DND-41 (cell line): ENCODE results near the gene RADIL.

Experiments used
- ATAC-seq: fragments of 200-7000 bp; cut with Tn5 transposase; 3 replicates; pipeline ENCODE4 v1.9.1; 2021; ENCODE audit warnings: low read depth; ENCODE audit not compliant: insufficient read depth
- DNase-seq: peaks from one replicate; pipeline ENCODE4 v3.0.0-alpha.2; 2020
- H2AFZ ChIP-seq: 2 replicates; pipeline ENCODE4 v1.6.0; 2012; ENCODE audit warnings: low read depth, low read length
- H3K27ac ChIP-seq: 2 replicates; pipeline ENCODE4 v1.5.1; 2012; ENCODE audit warnings: low read length, inconsistent platforms
- H3K27me3 ChIP-seq: fragments of 200-600 bp; sonication (generic); 2 replicates; pipeline ENCODE4 v1.6.0; 2012; ENCODE audit warnings: low read length, mild to moderate bottlenecking, inconsistent platforms; ENCODE audit not compliant: insufficient read depth, poor library complexity
- H3K36me3 ChIP-seq: 2 replicates; pipeline ENCODE4 v1.5.1; 2012; ENCODE audit warnings: low read length, inconsistent platforms; ENCODE audit not compliant: insufficient read depth
- H3K4me1 ChIP-seq: 2 replicates; pipeline ENCODE4 v1.5.1; 2012; ENCODE audit warnings: mild to moderate bottlenecking, low read length; ENCODE audit not compliant: insufficient read depth
- H3K4me2 ChIP-seq: 2 replicates; pipeline ENCODE4 v1.6.0; 2012; ENCODE audit warnings: mild to moderate bottlenecking, moderate library complexity, low read length, inconsistent platforms; ENCODE audit not compliant: insufficient read depth
- H3K4me3 ChIP-seq, 2 experiments: fragments of 200-600 bp in 1 of 2; shearing (Covaris generic) in 1 of 2; 2 replicates each; pipeline ENCODE4 v1.5.1; 2012 to 2016; ENCODE audit warnings: inconsistent platforms in 2 of 2, low read length in 2 of 2, mild to moderate bottlenecking in 2 of 2, low read depth in 1 of 2, moderate library complexity in 1 of 2
- H3K79me2 ChIP-seq: 2 replicates; pipeline ENCODE4 v1.6.0; 2012; ENCODE audit warnings: low read length, inconsistent platforms; ENCODE audit not compliant: insufficient read depth
- H3K9ac ChIP-seq: 2 replicates; pipeline ENCODE4 v1.6.0; 2012; ENCODE audit warnings: low read depth, mild to moderate bottlenecking, inconsistent platforms, low read length, moderate library complexity
- H3K9me3 ChIP-seq: 2 replicates; pipeline ENCODE4 v1.5.1; 2012; ENCODE audit warnings: low read length, moderate library complexity, mild to moderate bottlenecking, inconsistent platforms; ENCODE audit not compliant: insufficient read depth, severe bottlenecking
- H4K20me1 ChIP-seq: 2 replicates; pipeline ENCODE4 v1.6.0; 2012; ENCODE audit warnings: low read length; ENCODE audit not compliant: insufficient read depth
- EZH2 ChIP-seq: IDR thresholded peaks from 3 replicates; pipeline ENCODE4 v1.6.1; 2012; ENCODE audit warnings: borderline replicate concordance, low read depth, mild to moderate bottlenecking, moderate library complexity, low read length, inconsistent platforms; ENCODE audit not compliant: severe bottlenecking
- TF ChIP-seq, protein P1 (sequence below): IDR thresholded peaks from 2 replicates; pipeline ENCODE4 v1.5.1; 2012; ENCODE audit warnings: borderline replicate concordance, low read length, moderate library complexity, mild to moderate bottlenecking; ENCODE audit not compliant: poor library complexity, severe bottlenecking; ENCODE audit errors: extremely low read depth

The RADIL gene

DNA sequence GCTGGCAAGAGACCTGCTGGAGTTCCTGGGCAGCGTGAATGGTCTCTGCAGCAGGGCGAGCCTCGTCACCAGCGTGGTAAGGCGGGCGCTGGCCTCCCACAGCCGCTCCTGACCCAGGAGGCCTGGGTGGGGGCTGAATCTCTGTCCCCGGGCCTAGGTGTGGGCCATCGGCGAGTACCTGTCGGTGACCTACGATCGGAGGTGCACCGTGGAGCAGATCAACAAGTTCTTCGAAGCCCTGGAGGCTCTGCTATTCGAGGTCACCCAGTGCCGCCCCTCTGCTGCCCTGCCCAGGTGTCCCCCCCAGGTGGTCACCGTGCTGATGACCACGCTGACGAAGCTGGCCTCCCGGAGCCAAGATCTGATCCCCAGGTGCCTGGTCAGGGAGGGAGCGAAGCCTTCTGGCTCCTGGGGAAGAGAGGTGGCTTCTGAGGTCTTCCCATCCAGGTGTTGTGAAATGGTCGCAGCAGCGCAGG, 93.0 kb downstream of the RADIL start:
- Histone ChIP-seq H3K27ac (no peak overlapping the region), H3K4me1 (no peaks in the 10 kb centered on the region), H3K9ac (no peak overlapping the region), H3K36me3 (peaks cover 68% of the 10 kb centered on the region), H3K27me3 (no peaks in the 10 kb centered on the region), H4K20me1 (no peaks in the 10 kb centered on the region), H3K4me3 (no peak overlapping the region), H3K79me2 (no peaks in the 10 kb centered on the region), H2AFZ (no peak overlapping the region), H3K4me2 (no peak overlapping the region), H3K9me3 (no peaks in the 10 kb centered on the region)
- TF ChIP-seq, protein P1, sequence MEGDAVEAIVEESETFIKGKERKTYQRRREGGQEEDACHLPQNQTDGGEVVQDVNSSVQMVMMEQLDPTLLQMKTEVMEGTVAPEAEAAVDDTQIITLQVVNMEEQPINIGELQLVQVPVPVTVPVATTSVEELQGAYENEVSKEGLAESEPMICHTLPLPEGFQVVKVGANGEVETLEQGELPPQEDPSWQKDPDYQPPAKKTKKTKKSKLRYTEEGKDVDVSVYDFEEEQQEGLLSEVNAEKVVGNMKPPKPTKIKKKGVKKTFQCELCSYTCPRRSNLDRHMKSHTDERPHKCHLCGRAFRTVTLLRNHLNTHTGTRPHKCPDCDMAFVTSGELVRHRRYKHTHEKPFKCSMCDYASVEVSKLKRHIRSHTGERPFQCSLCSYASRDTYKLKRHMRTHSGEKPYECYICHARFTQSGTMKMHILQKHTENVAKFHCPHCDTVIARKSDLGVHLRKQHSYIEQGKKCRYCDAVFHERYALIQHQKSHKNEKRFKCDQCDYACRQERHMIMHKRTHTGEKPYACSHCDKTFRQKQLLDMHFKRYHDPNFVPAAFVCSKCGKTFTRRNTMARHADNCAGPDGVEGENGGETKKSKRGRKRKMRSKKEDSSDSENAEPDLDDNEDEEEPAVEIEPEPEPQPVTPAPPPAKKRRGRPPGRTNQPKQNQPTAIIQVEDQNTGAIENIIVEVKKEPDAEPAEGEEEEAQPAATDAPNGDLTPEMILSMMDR, result no peak
- no peak for TF ChIP-seq EZH2
- ATAC-seq (no peak), DNase-seq (no peak)

GRCh38 chr7:4790078-4790465, 93.4 kb downstream of the RADIL start:
- no peak for ATAC-seq
- peaks cover 73% of the 10 kb centered on the region for H3K36me3 ChIP-seq
- no peaks in the 10 kb centered on the region for H3K27me3 ChIP-seq

GRCh38 chr7:4789194-4790077, 94.1 kb downstream of the RADIL start:
- H3K4me2 ChIP-seq, result no peak overlapping the region
- DNase-seq (no peak), ATAC-seq (no peak)
- peaks cover 76% of the 10 kb centered on the region for H3K36me3 ChIP-seq
- H2AFZ ChIP-seq, result no peak overlapping the region
- H3K27me3 ChIP-seq, result no peaks in the 10 kb centered on the region
- no peak overlapping the region for H3K4me3 ChIP-seq
- no peak overlapping the region for H3K27ac ChIP-seq
- no peaks in the 10 kb centered on the region for H3K4me1 ChIP-seq
- TF ChIP-seq, protein P1, result no peak
- TF ChIP-seq EZH2, result no peak
- no peaks in the 10 kb centered on the region for H3K9me3 ChIP-seq
- no peaks in the 10 kb centered on the region for H3K79me2 ChIP-seq
- no peaks in the 10 kb centered on the region; the same call in 1 of the 2 replicates for H4K20me1 ChIP-seq
- no peak overlapping the region for H3K9ac ChIP-seq

More at GRCh38 chr7:4790078-4790465, 93.4 kb downstream of the RADIL start:
- H3K4me1 ChIP-seq, result no peaks in the 10 kb centered on the region
- no peak overlapping the region for H3K4me2 ChIP-seq
- TF ChIP-seq, protein P1, result no peak
- TF ChIP-seq EZH2, result no peak
- no peak for DNase-seq
- no peak overlapping the region for H3K9ac ChIP-seq
- H3K9me3 ChIP-seq, result no peaks in the 10 kb centered on the region
- no peaks in the 10 kb centered on the region for H4K20me1 ChIP-seq
- H3K4me3 ChIP-seq, result no peak overlapping the region
- H3K79me2 ChIP-seq, result no peaks in the 10 kb centered on the region
- no peak overlapping the region for H3K27ac ChIP-seq
- no peak overlapping the region for H2AFZ ChIP-seq
